HEK293 (cell line): ENCODE measurements around the gene AGRN.

Source experiments
- MZF1 ChIP-seq: fragments of 450-650 bp; formaldehyde crosslinking; IDR thresholded peaks from 2 replicates; pipeline ENCODE4 v1.5.1; 2017; ENCODE audit warnings: missing biosample characterization, missing genetic modification characterization, borderline replicate concordance
- ZNF585B ChIP-seq: fragments of 450-650 bp; formaldehyde crosslinking; IDR thresholded peaks from 2 replicates; pipeline ENCODE4 v1.5.1; 2016; ENCODE audit warnings: missing biosample characterization, missing genetic modification characterization
- TF ChIP-seq, protein P1 (sequence below): fragments of 450-650 bp; formaldehyde crosslinking; IDR thresholded peaks from 2 replicates; pipeline ENCODE4 v1.5.1; 2016; ENCODE audit warnings: missing biosample characterization, missing genetic modification characterization, low read depth
- TF ChIP-seq, protein P2 (sequence below): fragments of 450-650 bp; formaldehyde crosslinking; IDR thresholded peaks from 2 replicates; pipeline ENCODE4 v1.5.1; 2016; ENCODE audit warnings: missing biosample characterization, missing genetic modification characterization
- TF ChIP-seq, protein P3 (sequence below): sonication (generic); formaldehyde crosslinking; IDR thresholded peaks from 2 replicates; pipeline ENCODE4 v1.8.1; 2022; ENCODE audit warnings: mild to moderate bottlenecking, moderate library complexity, missing genetic modification reagents
- TF ChIP-seq, protein P4 (sequence below): fragments of 450-650 bp; formaldehyde crosslinking; IDR thresholded peaks from 2 replicates; pipeline ENCODE4 v1.5.1; 2016; ENCODE audit warnings: missing biosample characterization, missing genetic modification characterization
- TF ChIP-seq, protein P5 (sequence below): fragments of 450-650 bp; formaldehyde crosslinking; IDR thresholded peaks from 2 replicates; pipeline ENCODE4 v1.5.0; 2017; ENCODE audit warnings: missing biosample characterization, missing genetic modification characterization, borderline replicate concordance

DNA sequence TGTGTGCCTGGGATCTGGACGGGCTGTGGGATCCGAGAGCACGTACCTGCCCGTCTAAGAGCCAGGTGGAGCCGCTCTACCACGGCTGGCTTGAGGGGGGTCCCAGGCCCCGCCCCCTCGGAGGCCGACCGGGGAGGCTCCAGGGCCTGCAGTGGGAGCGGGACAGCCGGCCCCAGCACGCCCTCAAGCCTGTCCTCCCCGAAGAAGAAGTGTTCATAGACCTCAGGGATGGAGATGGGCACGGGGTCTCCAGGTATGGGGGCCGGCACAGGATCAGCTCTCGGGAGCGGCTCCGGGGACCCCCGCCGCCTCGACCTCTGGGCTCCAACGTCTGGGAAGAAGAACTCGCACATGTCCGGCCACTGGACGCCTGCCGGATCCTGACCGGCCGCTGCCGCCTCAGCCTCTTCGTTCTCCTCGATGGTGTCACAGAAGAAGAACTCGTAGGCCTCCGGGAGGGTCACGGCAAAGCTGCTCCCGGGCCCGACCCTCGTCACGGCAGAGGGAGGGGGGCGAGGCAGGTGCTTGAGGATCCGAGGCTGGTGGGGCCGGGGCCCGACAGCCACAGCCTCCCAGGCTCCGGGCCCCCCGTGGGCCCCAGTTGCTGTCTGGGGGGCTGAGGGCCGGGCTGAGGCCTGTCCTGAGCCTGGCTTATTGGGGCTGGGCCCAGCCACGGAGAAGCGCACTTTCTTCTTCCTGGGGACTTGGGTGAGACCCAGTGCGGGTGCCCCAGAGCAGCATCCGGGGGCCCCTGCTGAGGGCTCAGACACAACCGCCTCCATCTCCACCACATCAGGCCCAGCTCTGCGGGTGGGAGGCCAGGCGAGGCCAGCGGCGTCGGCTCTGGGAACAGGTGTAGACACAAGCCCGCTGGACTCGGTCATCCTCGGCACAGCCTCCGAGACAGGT is 40.8 kb upstream of the AGRN start:
- TF ChIP-seq, protein P1, sequence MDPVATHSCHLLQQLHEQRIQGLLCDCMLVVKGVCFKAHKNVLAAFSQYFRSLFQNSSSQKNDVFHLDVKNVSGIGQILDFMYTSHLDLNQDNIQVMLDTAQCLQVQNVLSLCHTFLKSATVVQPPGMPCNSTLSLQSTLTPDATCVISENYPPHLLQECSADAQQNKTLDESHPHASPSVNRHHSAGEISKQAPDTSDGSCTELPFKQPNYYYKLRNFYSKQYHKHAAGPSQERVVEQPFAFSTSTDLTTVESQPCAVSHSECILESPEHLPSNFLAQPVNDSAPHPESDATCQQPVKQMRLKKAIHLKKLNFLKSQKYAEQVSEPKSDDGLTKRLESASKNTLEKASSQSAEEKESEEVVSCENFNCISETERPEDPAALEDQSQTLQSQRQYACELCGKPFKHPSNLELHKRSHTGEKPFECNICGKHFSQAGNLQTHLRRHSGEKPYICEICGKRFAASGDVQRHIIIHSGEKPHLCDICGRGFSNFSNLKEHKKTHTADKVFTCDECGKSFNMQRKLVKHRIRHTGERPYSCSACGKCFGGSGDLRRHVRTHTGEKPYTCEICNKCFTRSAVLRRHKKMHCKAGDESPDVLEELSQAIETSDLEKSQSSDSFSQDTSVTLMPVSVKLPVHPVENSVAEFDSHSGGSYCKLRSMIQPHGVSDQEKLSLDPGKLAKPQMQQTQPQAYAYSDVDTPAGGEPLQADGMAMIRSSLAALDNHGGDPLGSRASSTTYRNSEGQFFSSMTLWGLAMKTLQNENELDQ (tag by site-specific recombination), result no peak
- TF ChIP-seq, protein P2, sequence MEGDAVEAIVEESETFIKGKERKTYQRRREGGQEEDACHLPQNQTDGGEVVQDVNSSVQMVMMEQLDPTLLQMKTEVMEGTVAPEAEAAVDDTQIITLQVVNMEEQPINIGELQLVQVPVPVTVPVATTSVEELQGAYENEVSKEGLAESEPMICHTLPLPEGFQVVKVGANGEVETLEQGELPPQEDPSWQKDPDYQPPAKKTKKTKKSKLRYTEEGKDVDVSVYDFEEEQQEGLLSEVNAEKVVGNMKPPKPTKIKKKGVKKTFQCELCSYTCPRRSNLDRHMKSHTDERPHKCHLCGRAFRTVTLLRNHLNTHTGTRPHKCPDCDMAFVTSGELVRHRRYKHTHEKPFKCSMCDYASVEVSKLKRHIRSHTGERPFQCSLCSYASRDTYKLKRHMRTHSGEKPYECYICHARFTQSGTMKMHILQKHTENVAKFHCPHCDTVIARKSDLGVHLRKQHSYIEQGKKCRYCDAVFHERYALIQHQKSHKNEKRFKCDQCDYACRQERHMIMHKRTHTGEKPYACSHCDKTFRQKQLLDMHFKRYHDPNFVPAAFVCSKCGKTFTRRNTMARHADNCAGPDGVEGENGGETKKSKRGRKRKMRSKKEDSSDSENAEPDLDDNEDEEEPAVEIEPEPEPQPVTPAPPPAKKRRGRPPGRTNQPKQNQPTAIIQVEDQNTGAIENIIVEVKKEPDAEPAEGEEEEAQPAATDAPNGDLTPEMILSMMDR, result no peak
- TF ChIP-seq, protein P3, sequence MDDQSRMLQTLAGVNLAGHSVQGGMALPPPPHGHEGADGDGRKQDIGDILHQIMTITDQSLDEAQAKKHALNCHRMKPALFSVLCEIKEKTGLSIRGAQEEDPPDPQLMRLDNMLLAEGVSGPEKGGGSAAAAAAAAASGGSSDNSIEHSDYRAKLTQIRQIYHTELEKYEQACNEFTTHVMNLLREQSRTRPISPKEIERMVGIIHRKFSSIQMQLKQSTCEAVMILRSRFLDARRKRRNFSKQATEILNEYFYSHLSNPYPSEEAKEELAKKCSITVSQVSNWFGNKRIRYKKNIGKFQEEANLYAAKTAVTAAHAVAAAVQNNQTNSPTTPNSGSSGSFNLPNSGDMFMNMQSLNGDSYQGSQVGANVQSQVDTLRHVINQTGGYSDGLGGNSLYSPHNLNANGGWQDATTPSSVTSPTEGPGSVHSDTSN (CRISPR knock-in tag), result no peak
- TF ChIP-seq ZNF585B (no peak), MZF1 (no peak)
- TF ChIP-seq, protein P4, sequence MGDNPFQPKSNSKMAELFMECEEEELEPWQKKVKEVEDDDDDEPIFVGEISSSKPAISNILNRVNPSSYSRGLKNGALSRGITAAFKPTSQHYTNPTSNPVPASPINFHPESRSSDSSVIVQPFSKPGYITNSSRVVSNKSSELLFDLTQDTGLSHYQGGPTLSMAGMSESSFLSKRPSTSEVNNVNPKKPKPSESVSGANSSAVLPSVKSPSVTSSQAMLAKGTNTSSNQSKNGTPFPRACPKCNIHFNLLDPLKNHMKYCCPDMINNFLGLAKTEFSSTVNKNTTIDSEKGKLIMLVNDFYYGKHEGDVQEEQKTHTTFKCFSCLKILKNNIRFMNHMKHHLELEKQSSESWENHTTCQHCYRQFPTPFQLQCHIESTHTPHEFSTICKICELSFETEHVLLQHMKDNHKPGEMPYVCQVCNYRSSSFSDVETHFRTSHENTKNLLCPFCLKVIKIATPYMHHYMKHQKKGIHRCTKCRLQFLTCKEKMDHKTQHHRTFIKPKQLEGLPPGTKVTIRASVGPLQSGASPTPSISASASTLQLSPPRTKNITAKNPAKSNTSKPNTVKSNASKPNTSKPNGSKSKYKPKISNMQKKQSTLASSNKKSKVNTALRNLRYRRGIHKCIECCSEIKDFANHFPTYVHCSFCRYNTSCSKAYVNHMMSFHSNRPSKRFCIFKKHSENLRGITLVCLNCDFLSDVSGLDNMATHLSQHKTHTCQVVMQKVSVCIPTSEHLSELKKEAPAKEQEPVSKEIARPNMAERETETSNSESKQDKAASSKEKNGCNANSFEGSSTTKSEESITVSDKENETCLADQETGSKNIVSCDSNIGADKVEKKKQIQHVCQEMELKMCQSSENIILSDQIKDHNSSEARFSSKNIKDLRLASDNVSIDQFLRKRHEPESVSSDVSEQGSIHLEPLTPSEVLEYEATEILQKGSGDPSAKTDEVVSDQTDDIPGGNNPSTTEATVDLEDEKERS (tag by site-specific recombination), result no peak
- TF ChIP-seq, protein P5, sequence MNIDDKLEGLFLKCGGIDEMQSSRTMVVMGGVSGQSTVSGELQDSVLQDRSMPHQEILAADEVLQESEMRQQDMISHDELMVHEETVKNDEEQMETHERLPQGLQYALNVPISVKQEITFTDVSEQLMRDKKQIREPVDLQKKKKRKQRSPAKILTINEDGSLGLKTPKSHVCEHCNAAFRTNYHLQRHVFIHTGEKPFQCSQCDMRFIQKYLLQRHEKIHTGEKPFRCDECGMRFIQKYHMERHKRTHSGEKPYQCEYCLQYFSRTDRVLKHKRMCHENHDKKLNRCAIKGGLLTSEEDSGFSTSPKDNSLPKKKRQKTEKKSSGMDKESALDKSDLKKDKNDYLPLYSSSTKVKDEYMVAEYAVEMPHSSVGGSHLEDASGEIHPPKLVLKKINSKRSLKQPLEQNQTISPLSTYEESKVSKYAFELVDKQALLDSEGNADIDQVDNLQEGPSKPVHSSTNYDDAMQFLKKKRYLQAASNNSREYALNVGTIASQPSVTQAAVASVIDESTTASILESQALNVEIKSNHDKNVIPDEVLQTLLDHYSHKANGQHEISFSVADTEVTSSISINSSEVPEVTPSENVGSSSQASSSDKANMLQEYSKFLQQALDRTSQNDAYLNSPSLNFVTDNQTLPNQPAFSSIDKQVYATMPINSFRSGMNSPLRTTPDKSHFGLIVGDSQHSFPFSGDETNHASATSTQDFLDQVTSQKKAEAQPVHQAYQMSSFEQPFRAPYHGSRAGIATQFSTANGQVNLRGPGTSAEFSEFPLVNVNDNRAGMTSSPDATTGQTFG (tag by site-specific recombination), result no peak
